Keratinocyte (primary cell): ENCODE measurements around the gene CD28. TPM values are rescaled to one million over a fixed set of nuclear protein-coding genes. Genes with fewer than 3 reads are reported as not detected.

Experiments
- DNase-seq: peaks from one replicate; pipeline ENCODE4 v3.0.0-alpha.2; 2011; ENCODE audit warnings: low read depth, missing footprints, low spot score
- FAIRE-seq: peaks from 2 replicates; lab custom pipeline; 2011; peaks lifted over from hg19 to GRCh38; lab: Jason Lieb, UNC
- H2AFZ ChIP-seq: 2 replicates; pipeline ENCODE4 v1.6.0; 2012; ENCODE audit warnings: low read length, control low read depth, inconsistent platforms; ENCODE audit not compliant: control insufficient read depth
- H3K27ac ChIP-seq: 2 replicates; pipeline ENCODE4 v1.5.1; 2011; ENCODE audit warnings: low read length; ENCODE audit not compliant: control insufficient read depth, insufficient read depth
- H3K27me3 ChIP-seq: 3 replicates; pipeline ENCODE4 v1.6.0; 2011; ENCODE audit warnings: low read length; ENCODE audit not compliant: control insufficient read depth, insufficient read depth; ENCODE audit errors: extremely low read depth
- H3K36me3 ChIP-seq, 2 experiments: 2 replicates in 1 of 2; 3 replicates in 1 of 2; pipeline ENCODE4 v1.5.1; 2011; ENCODE audit warnings: low read length in 2 of 2, mild to moderate bottlenecking in 1 of 2; ENCODE audit not compliant: control insufficient read depth in 2 of 2, insufficient read depth in 2 of 2; ENCODE audit errors: extremely low read depth in 1 of 2
- H3K4me1 ChIP-seq: 3 replicates; pipeline ENCODE4 v1.5.1; 2011; ENCODE audit warnings: low read length; ENCODE audit not compliant: control insufficient read depth, insufficient read depth; ENCODE audit errors: extremely low read depth
- H3K4me2 ChIP-seq: 3 replicates; pipeline ENCODE4 v1.6.0; 2011; ENCODE audit warnings: low read depth, low read length; ENCODE audit not compliant: control insufficient read depth, insufficient read depth; ENCODE audit errors: extremely low read depth
- H3K4me3 ChIP-seq, 3 experiments: fragments of 200-600 bp in 1 of 3; sonication (generic) in 1 of 3; 2 replicates in 2 of 3; 3 replicates in 1 of 3; pipeline ENCODE4 v1.5.1; 2011 to 2016; ENCODE audit warnings: low read length in 3 of 3, mild to moderate bottlenecking in 3 of 3, control low read depth in 2 of 3, inconsistent platforms in 1 of 3, low read depth in 1 of 3, mixed read lengths in 1 of 3, mixed run types in 1 of 3, moderate library complexity in 1 of 3; ENCODE audit not compliant: control insufficient read depth in 2 of 3, insufficient read depth in 2 of 3; ENCODE audit errors: extremely low read depth in 1 of 3
- H3K79me2 ChIP-seq: 2 replicates; pipeline ENCODE4 v1.6.0; 2012; ENCODE audit warnings: low read length; ENCODE audit not compliant: control insufficient read depth, insufficient read depth
- H3K9ac ChIP-seq: 3 replicates; pipeline ENCODE4 v1.6.0; 2011; ENCODE audit warnings: low read length; ENCODE audit not compliant: control insufficient read depth, insufficient read depth; ENCODE audit errors: extremely low read depth
- H3K9me1 ChIP-seq: 3 replicates; pipeline ENCODE4 v1.6.0; 2011; ENCODE audit warnings: low read length; ENCODE audit not compliant: control insufficient read depth, insufficient read depth; ENCODE audit errors: extremely low read depth
- H3K9me3 ChIP-seq: 2 replicates; pipeline ENCODE4 v1.5.1; 2012; ENCODE audit warnings: low read depth, low read length; ENCODE audit not compliant: control insufficient read depth
- H4K20me1 ChIP-seq: 3 replicates; pipeline ENCODE4 v1.6.0; 2011; ENCODE audit warnings: low read length; ENCODE audit not compliant: control insufficient read depth, insufficient read depth; ENCODE audit errors: extremely low read depth
- EZH2 ChIP-seq: IDR thresholded peaks from one replicate; pipeline ENCODE4 v1.6.1; 2012; ENCODE audit warnings: inconsistent platforms, mild to moderate bottlenecking, low read length, moderate library complexity
- dilution Hi-C: fragments of 300-500 bp; cut with MboI; formaldehyde crosslinking; loops from one replicate; pipeline ENCODE4 v1.7.0; 2020; ENCODE audit warnings: low sequenced_read_pairs; ENCODE audit not compliant: extremely low pct_ligation_motif_present
- polyA plus RNA-seq, 5 experiments: library from polyadenylated mRNA; depleted of rRNA in 3 of 5; stranded (reverse) in 3 of 5; stranded (forward) in 1 of 5; unstranded in 1 of 5; fragments of >200 nt; gene quantifications; 1 replicate in 1 of 5; 2 replicates in 3 of 5; 3 replicates in 1 of 5; pipeline versions ENCODE4 v1.2.1 to v1.2.3, GENCODE V29; 2011 to 2012; ENCODE audit warnings: missing spikeins in 2 of 5, low read depth in 1 of 5, low replicate concordance in 1 of 5
- TF ChIP-seq, protein P1 (sequence below), 3 experiments: IDR thresholded peaks in 1 of 3; conservative IDR thresholded peaks in 1 of 3; optimal IDR thresholded peaks in 1 of 3; 2 replicates in 2 of 3; 3 replicates in 1 of 3; pipeline versions ENCODE3 to v1.5.1; 2011; ENCODE audit warnings: low read length in 3 of 3, mild to moderate bottlenecking in 3 of 3, moderate library complexity in 2 of 3, control low read depth in 1 of 3, inconsistent platforms in 1 of 3; ENCODE audit not compliant: insufficient read depth in 2 of 3; ENCODE audit errors: extremely low read depth in 1 of 3

CD28 gene
- polyA plus RNA-seq, 1 donor (not counting 4 experiments of a cell fraction or from before 2014, with no cell fraction given), result 0.01 TPM

DNA sequence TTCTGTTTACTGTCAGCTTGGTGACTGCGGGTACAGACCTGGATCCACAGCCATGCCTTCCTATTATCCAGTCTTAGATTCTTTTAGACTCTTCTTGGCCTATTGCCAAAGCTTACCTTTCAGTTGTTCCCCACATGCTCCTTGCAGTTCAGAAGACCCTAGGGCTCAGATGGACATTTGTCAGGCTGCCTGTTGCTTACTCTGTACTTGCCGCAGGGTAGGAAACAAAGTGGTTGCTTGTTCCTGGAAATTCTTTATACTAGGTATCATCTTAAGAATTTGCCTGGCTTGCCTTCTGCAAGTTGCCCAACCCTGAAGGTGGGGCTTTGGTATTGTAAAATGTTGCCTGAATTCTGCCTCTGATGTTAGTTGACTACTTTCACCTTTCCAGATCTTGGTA lies 24.4 kb downstream of the CD28 start:
- H3K27ac ChIP-seq, result peak overlapping the region; percentile 0
- no peaks in the 10 kb centered on the region for H3K9me1 ChIP-seq
- no peak overlapping the region for H2AFZ ChIP-seq
- no peak for TF ChIP-seq EZH2
- TF ChIP-seq, protein P1, sequence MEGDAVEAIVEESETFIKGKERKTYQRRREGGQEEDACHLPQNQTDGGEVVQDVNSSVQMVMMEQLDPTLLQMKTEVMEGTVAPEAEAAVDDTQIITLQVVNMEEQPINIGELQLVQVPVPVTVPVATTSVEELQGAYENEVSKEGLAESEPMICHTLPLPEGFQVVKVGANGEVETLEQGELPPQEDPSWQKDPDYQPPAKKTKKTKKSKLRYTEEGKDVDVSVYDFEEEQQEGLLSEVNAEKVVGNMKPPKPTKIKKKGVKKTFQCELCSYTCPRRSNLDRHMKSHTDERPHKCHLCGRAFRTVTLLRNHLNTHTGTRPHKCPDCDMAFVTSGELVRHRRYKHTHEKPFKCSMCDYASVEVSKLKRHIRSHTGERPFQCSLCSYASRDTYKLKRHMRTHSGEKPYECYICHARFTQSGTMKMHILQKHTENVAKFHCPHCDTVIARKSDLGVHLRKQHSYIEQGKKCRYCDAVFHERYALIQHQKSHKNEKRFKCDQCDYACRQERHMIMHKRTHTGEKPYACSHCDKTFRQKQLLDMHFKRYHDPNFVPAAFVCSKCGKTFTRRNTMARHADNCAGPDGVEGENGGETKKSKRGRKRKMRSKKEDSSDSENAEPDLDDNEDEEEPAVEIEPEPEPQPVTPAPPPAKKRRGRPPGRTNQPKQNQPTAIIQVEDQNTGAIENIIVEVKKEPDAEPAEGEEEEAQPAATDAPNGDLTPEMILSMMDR (optimal IDR thresholded peaks at IDR 0.05 in 1 of 3, IDR thresholded peaks at IDR 0.05 in 1 of 3, conservative IDR thresholded peaks at IDR 0.05 in 1 of 3; ENCODE audit: extremely low read depth in 1 of 3, insufficient read depth in 2 of 3, low read length in 3 of 3), result no peak
- no peaks in the 10 kb centered on the region for H3K36me3 ChIP-seq
- H3K9me3 ChIP-seq, result no peaks in the 10 kb centered on the region
- DNase-seq, result peak; percentile 52
- peaks cover 11% of the 10 kb centered on the region for H3K4me1 ChIP-seq
- H3K4me3 ChIP-seq, result no peak overlapping the region
- no peaks in the 10 kb centered on the region for H4K20me1 ChIP-seq
- dilution Hi-C loops, result no loop called here
- no peaks in the 10 kb centered on the region for H3K27me3 ChIP-seq
- FAIRE-seq, result peak; percentile 81
- H3K79me2 ChIP-seq, result no peaks in the 10 kb centered on the region
- peak overlapping the region; percentile 31 for H3K4me2 ChIP-seq
- no peak overlapping the region for H3K9ac ChIP-seq

DNA sequence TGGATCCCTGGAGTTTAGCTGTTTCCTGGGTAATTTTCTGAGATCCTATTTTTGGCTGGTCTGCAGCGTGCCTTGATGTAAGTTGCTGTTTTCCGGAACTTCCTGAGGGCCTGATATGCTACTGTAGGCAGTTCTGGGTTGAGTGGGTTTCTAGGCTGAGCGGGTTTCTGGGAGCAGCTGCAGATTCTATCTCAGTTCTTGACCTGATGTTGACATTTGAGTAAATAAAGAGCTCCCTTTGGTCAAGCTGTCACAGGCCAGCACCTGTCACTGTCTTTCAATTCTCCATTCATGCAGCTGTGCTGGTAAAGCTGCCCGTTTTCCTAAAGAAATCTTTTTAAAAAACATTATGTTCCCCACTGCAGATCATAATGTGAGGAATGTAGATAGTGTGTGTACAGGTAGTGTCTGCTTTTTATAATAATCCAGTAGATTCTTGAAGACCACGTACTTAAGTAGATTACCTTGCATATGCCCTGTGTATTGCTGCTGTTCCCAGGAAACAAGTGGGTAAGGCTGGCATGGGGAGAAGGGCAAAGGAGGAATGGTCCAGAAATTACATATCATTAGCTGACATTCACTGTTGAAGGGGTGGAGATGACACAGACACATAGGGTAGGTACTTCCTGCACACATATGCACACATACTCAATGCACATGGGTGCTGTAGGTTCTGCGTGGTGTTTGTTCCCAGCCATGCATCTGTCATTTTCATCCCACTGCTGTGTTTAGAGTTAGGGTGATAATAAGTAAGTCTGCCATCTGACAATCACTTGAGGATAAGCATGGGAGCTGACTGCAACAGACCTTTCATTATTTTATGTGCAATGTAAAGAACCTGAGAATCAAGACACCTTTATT lies 25.9 kb downstream of the CD28 start:
- TF ChIP-seq, protein P1 (optimal IDR thresholded peaks at IDR 0.05 in 1 of 3, IDR thresholded peaks at IDR 0.05 in 1 of 3, conservative IDR thresholded peaks at IDR 0.05 in 1 of 3; ENCODE audit: extremely low read depth in 1 of 3, insufficient read depth in 2 of 3, low read length in 3 of 3), result no peak
- TF ChIP-seq EZH2, result no peak
- H3K9me1 ChIP-seq, result no peaks in the 10 kb centered on the region
- H3K4me3 ChIP-seq, result no peak overlapping the region
- H3K4me2 ChIP-seq, result no peak overlapping the region
- H3K79me2 ChIP-seq, result no peaks in the 10 kb centered on the region
- dilution Hi-C loops, result no loop called here
- H3K9ac ChIP-seq, result no peak overlapping the region
- DNase-seq, result no peak
- no peaks in the 10 kb centered on the region for H4K20me1 ChIP-seq
- no peaks in the 10 kb centered on the region for H3K9me3 ChIP-seq
- no peak for FAIRE-seq
- H3K4me1 ChIP-seq, result peaks cover 11% of the 10 kb centered on the region
- H2AFZ ChIP-seq, result no peak overlapping the region
- H3K36me3 ChIP-seq, result no peaks in the 10 kb centered on the region
- no peak overlapping the region for H3K27ac ChIP-seq
- H3K27me3 ChIP-seq, result no peaks in the 10 kb centered on the region
